ENCODE measurements around the gene LRRC14B.
A peak's percentile ranks its signal among the peaks of the same experiment; 100 is the strongest.
"Not testable (repeated sequence)": the region's sequence is repeated elsewhere in the genome, so short reads cannot be mapped to it uniquely, and the experiment has no call there.

Gene LRRC14B

GRCh38 chr5:207599-207998 is 16.3 kb downstream of the LRRC14B start:
- no peak for DNase-seq (ENCODE audit: low read depth in 2 of 2)

GRCh38 chr5:208449-209114 is 17.3 kb downstream of the LRRC14B start:
- DNase-seq (ENCODE audit: low read depth in 2 of 2) = no peak

GRCh38 chr5:213803-214395 is 22.6 kb downstream of the LRRC14B start:
- no peak for DNase-seq (ENCODE audit: low read depth in 2 of 2)

GRCh38 chr5:215256-215655 is 24.0 kb downstream of the LRRC14B start:
- not testable (repeated sequence) for DNase-seq (ENCODE audit: low read depth in 2 of 2)

GRCh38 chr5:216076-216475 is 24.8 kb downstream of the LRRC14B start:
- DNase-seq (ENCODE audit: low read depth in 2 of 2) = not testable (repeated sequence)

GRCh38 chr5:217494-218456 is 26.5 kb downstream of the LRRC14B start, which contains the start of the genes CCDC127 and SDHA:
Gene CCDC127 (minus strand): TSS chr5:218153. CDS start chr5:216849, 1,304 bp downstream.
Gene SDHA (plus strand): TSS chr5:218320. CDS start chr5:218356, 36 bp downstream.
- peak; percentile 96 to 97 for DNase-seq (ENCODE audit: low read depth in 2 of 2)

- DNase-seq (ENCODE audit: low read depth in 2 of 2) = no peak
Observed at GRCh38 chr5:218457-219291, 27.4 kb downstream of the LRRC14B start.

- no peak for DNase-seq (ENCODE audit: low read depth in 2 of 2)
Observed at GRCh38 chr5:219460-219863, 28.2 kb downstream of the LRRC14B start.

GRCh38 chr5:219991-220390 is 28.7 kb downstream of the LRRC14B start:
- DNase-seq (ENCODE audit: low read depth in 2 of 2) = no peak

GRCh38 chr5:222951-223715 is 31.8 kb downstream of the LRRC14B start:
- DNase-seq (ENCODE audit: low read depth in 2 of 2) = not testable (repeated sequence)

GRCh38 chr5:223791-224190 is 32.5 kb downstream of the LRRC14B start:
- no peak for DNase-seq (ENCODE audit: low read depth in 2 of 2)

- DNase-seq (ENCODE audit: low read depth in 2 of 2) = no peak
Observed at GRCh38 chr5:225334-225733, 34.0 kb downstream of the LRRC14B start.

GRCh38 chr5:227375-227774 is 36.1 kb downstream of the LRRC14B start:
- not testable (repeated sequence) for DNase-seq (ENCODE audit: low read depth in 2 of 2)

GRCh38 chr5:228886-229285 is 37.6 kb downstream of the LRRC14B start:
- DNase-seq (ENCODE audit: low read depth in 2 of 2) = no peak

- DNase-seq (ENCODE audit: low read depth in 2 of 2) = no peak
Observed at GRCh38 chr5:230711-231110, 39.4 kb downstream of the LRRC14B start.

- no peak for DNase-seq (ENCODE audit: low read depth in 2 of 2)
Observed at GRCh38 chr5:231661-232060, 40.4 kb downstream of the LRRC14B start.

- DNase-seq (ENCODE audit: low read depth in 2 of 2) = not testable (repeated sequence)
Observed at GRCh38 chr5:233426-233825, 42.1 kb downstream of the LRRC14B start.

- no peak for DNase-seq (ENCODE audit: low read depth in 2 of 2)
Observed at GRCh38 chr5:234450-234849, 43.2 kb downstream of the LRRC14B start.

GRCh38 chr5:235527-235926 is 44.2 kb downstream of the LRRC14B start:
- not testable (repeated sequence) for DNase-seq (ENCODE audit: low read depth in 2 of 2)

GRCh38 chr5:237931-238330 is 46.6 kb downstream of the LRRC14B start:
- DNase-seq (ENCODE audit: low read depth in 2 of 2) = not testable (repeated sequence)

GRCh38 chr5:240550-240949 is 49.3 kb downstream of the LRRC14B start:
- DNase-seq (ENCODE audit: low read depth in 2 of 2) = not testable (repeated sequence)

All from activated CD4-positive, alpha-beta T cell treated with anti-CD3 and anti-CD28 coated beads for 24 hours (primary cell).